Measurements from ENCODE around the gene THSD7B. TPM values are rescaled to one million over a fixed set of nuclear protein-coding genes. Genes with fewer than 3 reads are reported as not detected.

The THSD7B gene
- polyA plus RNA-seq, 1 donor from 2014 or later: 0.46 TPM

DNA sequence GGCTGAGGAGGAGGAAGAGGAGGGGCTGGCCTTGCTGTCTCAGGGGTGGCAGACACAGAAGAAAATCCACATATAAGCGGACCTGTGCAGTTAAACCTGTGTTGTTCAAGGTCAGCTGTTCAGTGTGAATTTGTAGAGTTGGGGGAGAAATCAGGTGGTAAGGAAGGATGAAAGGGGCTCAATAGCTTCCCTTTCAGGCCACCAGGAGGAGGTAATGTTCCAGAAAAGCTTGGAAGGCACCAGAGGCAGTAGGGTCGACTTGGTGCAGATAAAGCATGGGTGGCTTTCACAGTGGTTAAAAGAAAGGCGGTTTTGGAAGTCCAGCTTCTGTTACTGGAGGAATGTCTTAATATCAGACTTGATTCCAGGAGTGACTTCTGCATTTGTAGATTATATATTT is 167.4 kb downstream of the THSD7B start:
- no peaks in the 10 kb centered on the region for H3K27me3 ChIP-seq (ENCODE audit: insufficient read depth, low read depth, low read length)
- H3K9me3 ChIP-seq (ENCODE audit: low read length): no peaks in the 10 kb centered on the region
- H3K4me2 ChIP-seq (ENCODE audit: low read length): no peak overlapping the region
- H3K79me2 ChIP-seq (replicated peaks; ENCODE audit: insufficient read depth, low read length): no peaks in the 10 kb centered on the region
- H3K9ac ChIP-seq (ENCODE audit: low read length): no peak overlapping the region
- H4K20me1 ChIP-seq (ENCODE audit: insufficient read depth): no peaks in the 10 kb centered on the region
- H2AFZ ChIP-seq (ENCODE audit: low read depth, low read length): no peak overlapping the region
- H3F3A ChIP-seq (ENCODE audit: insufficient read depth, low read length, poor library complexity, severe bottlenecking): no peaks in the 10 kb centered on the region
- no peaks in the 10 kb centered on the region for H3K36me3 ChIP-seq (ENCODE audit: insufficient read depth, low read length)
- no peaks in the 10 kb centered on the region for H3K9me2 ChIP-seq (ENCODE audit: insufficient read depth, low read length)
- no peak overlapping the region for H3K27ac ChIP-seq (ENCODE audit: low read length)
- TF ChIP-seq RAD21 (conservative IDR thresholded peaks at IDR 0.05) (peak; percentile 53), EP300 (conservative IDR thresholded peaks at IDR 0.05; ENCODE audit: poor library complexity, severe bottlenecking) (no peak), SMC3 (conservative IDR thresholded peaks at IDR 0.05; ENCODE audit: poor library complexity) (peak; percentile 53), EZH2 (IDR thresholded peaks at IDR 0.05; ENCODE audit: borderline replicate concordance, insufficient read depth, low read length, poor library complexity, severe bottlenecking) (no peak), POLR2AphosphoS5 (IDR thresholded peaks at IDR 0.05) (no peak)
- TF ChIP-seq, protein P1, sequence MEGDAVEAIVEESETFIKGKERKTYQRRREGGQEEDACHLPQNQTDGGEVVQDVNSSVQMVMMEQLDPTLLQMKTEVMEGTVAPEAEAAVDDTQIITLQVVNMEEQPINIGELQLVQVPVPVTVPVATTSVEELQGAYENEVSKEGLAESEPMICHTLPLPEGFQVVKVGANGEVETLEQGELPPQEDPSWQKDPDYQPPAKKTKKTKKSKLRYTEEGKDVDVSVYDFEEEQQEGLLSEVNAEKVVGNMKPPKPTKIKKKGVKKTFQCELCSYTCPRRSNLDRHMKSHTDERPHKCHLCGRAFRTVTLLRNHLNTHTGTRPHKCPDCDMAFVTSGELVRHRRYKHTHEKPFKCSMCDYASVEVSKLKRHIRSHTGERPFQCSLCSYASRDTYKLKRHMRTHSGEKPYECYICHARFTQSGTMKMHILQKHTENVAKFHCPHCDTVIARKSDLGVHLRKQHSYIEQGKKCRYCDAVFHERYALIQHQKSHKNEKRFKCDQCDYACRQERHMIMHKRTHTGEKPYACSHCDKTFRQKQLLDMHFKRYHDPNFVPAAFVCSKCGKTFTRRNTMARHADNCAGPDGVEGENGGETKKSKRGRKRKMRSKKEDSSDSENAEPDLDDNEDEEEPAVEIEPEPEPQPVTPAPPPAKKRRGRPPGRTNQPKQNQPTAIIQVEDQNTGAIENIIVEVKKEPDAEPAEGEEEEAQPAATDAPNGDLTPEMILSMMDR (IDR thresholded peaks at IDR 0.05; ENCODE audit: poor library complexity, severe bottlenecking): peak; percentile 39
- TF ChIP-seq, protein P2, sequence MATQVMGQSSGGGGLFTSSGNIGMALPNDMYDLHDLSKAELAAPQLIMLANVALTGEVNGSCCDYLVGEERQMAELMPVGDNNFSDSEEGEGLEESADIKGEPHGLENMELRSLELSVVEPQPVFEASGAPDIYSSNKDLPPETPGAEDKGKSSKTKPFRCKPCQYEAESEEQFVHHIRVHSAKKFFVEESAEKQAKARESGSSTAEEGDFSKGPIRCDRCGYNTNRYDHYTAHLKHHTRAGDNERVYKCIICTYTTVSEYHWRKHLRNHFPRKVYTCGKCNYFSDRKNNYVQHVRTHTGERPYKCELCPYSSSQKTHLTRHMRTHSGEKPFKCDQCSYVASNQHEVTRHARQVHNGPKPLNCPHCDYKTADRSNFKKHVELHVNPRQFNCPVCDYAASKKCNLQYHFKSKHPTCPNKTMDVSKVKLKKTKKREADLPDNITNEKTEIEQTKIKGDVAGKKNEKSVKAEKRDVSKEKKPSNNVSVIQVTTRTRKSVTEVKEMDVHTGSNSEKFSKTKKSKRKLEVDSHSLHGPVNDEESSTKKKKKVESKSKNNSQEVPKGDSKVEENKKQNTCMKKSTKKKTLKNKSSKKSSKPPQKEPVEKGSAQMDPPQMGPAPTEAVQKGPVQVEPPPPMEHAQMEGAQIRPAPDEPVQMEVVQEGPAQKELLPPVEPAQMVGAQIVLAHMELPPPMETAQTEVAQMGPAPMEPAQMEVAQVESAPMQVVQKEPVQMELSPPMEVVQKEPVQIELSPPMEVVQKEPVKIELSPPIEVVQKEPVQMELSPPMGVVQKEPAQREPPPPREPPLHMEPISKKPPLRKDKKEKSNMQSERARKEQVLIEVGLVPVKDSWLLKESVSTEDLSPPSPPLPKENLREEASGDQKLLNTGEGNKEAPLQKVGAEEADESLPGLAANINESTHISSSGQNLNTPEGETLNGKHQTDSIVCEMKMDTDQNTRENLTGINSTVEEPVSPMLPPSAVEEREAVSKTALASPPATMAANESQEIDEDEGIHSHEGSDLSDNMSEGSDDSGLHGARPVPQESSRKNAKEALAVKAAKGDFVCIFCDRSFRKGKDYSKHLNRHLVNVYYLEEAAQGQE (IDR thresholded peaks at IDR 0.05; ENCODE audit: borderline replicate concordance): no peak
- no peak overlapping the region for H3K4me3 ChIP-seq (ENCODE audit: low read length)

DNA sequence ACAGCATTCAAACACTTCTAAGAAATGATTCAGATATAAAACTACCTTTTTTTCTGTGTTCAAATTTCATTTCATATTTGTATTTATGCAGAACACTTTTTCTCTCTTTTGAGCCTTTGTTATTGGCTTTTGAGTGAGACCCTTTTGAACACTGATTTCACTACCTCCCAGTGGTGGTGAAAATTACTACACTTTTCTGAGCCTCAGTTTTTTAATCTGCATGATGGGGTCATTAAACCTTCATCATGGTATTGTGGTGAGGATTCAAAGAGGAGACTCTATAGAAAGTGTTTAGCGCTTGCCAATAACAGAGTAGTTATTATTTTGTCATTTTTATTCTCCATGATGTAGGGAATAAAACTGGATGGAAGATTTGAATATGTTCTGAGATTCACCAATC is 169.8 kb downstream of the THSD7B start:
- Histone ChIP-seq H4K20me1 (ENCODE audit: insufficient read depth) (no peaks in the 10 kb centered on the region), H3K4me3 (ENCODE audit: low read length) (no peak overlapping the region)

DNA sequence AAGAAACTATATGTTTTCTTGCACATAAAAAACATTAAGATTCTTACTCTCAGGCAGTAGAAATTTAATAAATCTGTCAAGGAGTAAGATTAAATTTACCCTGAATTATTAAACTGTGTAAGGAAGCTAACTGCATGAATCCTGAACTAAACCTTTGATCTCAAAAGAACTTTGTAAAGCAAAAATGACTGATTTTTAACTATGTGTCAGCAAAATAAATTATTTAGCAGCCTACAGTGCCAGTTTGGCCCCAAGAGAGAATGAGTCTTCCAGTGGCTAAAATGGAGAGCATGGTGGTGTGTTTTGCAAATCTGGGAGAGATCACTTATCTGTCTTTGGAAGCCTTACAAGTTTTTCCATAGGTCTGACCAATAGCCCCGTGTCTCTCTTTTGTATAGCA is 190.7 kb downstream of the THSD7B start:
- H3K4me2 ChIP-seq (ENCODE audit: low read length): no peak overlapping the region
- TF ChIP-seq TAF1 (IDR thresholded peaks at IDR 0.05; ENCODE audit: low read depth) (no peak), MXI1 (conservative IDR thresholded peaks at IDR 0.05; ENCODE audit: poor library complexity, severe bottlenecking) (no peak), SMC3 (conservative IDR thresholded peaks at IDR 0.05; ENCODE audit: poor library complexity) (no peak), EP300 (conservative IDR thresholded peaks at IDR 0.05; ENCODE audit: poor library complexity, severe bottlenecking) (no peak), POLR2AphosphoS5 (IDR thresholded peaks at IDR 0.05) (no peak), RAD21 (conservative IDR thresholded peaks at IDR 0.05) (no peak), EZH2 (IDR thresholded peaks at IDR 0.05; ENCODE audit: borderline replicate concordance, insufficient read depth, low read length, poor library complexity, severe bottlenecking) (no peak)
- TF ChIP-seq, protein P1 (IDR thresholded peaks at IDR 0.05; ENCODE audit: poor library complexity, severe bottlenecking): no peak
- no peak overlapping the region for H3K27ac ChIP-seq (ENCODE audit: low read length)
- H3K9ac ChIP-seq (ENCODE audit: low read length): no peak overlapping the region
- H4K20me1 ChIP-seq (ENCODE audit: insufficient read depth): no peaks in the 10 kb centered on the region
- H3K9me2 ChIP-seq (ENCODE audit: insufficient read depth, low read length): no peaks in the 10 kb centered on the region
- H3F3A ChIP-seq (ENCODE audit: insufficient read depth, low read length, poor library complexity, severe bottlenecking): no peaks in the 10 kb centered on the region
- no peaks in the 10 kb centered on the region for H3K36me3 ChIP-seq (ENCODE audit: insufficient read depth, low read length)
- no peaks in the 10 kb centered on the region for H3K79me2 ChIP-seq (replicated peaks; ENCODE audit: insufficient read depth, low read length)
- no peak overlapping the region for H2AFZ ChIP-seq (ENCODE audit: low read depth, low read length)
- H3K9me3 ChIP-seq (ENCODE audit: low read length): no peaks in the 10 kb centered on the region
- H3K27me3 ChIP-seq (ENCODE audit: insufficient read depth, low read depth, low read length): no peaks in the 10 kb centered on the region
- no peak overlapping the region for H3K4me3 ChIP-seq (ENCODE audit: low read length)

More for the DNA sequence above, 169.8 kb downstream of the THSD7B start:
- Histone ChIP-seq H3K9me2 (ENCODE audit: insufficient read depth, low read length) (no peaks in the 10 kb centered on the region), H3K36me3 (ENCODE audit: insufficient read depth, low read length) (no peaks in the 10 kb centered on the region), H3K9me3 (ENCODE audit: low read length) (no peaks in the 10 kb centered on the region), H2AFZ (ENCODE audit: low read depth, low read length) (no peak overlapping the region), H3K79me2 (replicated peaks; ENCODE audit: insufficient read depth, low read length) (no peaks in the 10 kb centered on the region), H3K9ac (ENCODE audit: low read length) (no peak overlapping the region), H3F3A (ENCODE audit: insufficient read depth, low read length, poor library complexity, severe bottlenecking) (no peaks in the 10 kb centered on the region), H3K27me3 (ENCODE audit: insufficient read depth, low read depth, low read length) (no peaks in the 10 kb centered on the region), H3K27ac (ENCODE audit: low read length) (no peak overlapping the region), H3K4me2 (ENCODE audit: low read length) (no peak overlapping the region)
- no peak for TF ChIP-seq POLR2AphosphoS5 (IDR thresholded peaks at IDR 0.05)
- no peak for TF ChIP-seq TAF1 (IDR thresholded peaks at IDR 0.05; ENCODE audit: low read depth)
- no peak for TF ChIP-seq EP300 (conservative IDR thresholded peaks at IDR 0.05; ENCODE audit: poor library complexity, severe bottlenecking)
- no peak for TF ChIP-seq SMC3 (conservative IDR thresholded peaks at IDR 0.05; ENCODE audit: poor library complexity)
